GM12892 (cell line): Measurements from ENCODE around the gene NR3C1.

Experiments
- POLR2A ChIP-seq: IDR thresholded peaks from 2 replicates; pipeline ENCODE4 v1.6.1; 2011; ENCODE audit warnings: low read depth, low read length, control low read depth
- POLR2AphosphoS5 ChIP-seq: IDR thresholded peaks from 2 replicates; pipeline ENCODE4 v1.6.1; 2011; ENCODE audit warnings: low read depth, low read length, control low read depth
- TAF1 ChIP-seq: IDR thresholded peaks from 2 replicates; pipeline ENCODE4 v1.6.1; 2011; ENCODE audit warnings: low read depth, mild to moderate bottlenecking, control low read depth, low read length, borderline replicate concordance

DNA sequence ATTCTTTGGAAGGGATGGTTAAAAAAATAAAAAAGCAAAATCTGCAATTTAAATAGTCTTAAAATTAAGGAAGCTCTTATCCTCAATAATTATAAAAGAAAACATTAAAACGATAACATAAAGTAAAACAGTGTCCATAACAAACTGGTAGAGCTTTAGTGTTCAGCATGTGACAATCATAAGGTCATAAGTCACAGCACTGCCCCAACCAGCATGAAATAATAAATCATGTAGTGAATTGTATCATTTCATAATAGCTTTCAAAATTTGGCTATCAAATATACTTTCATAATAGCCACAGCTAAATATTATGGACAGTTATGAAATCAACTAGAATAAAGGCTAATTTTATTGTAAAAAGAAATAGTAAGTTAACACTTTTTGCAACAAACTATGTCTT is 10.0 kb downstream of the NR3C1 start:
- TF ChIP-seq POLR2AphosphoS5, result no peak
- no peak for TF ChIP-seq POLR2A
- no peak for TF ChIP-seq TAF1
